Measurements from ENCODE around the gene NAGPA. TPM values are rescaled to one million over a fixed set of nuclear protein-coding genes. Genes with fewer than 3 reads are reported as not detected.

The NAGPA gene
- total and polyA plus RNA-seq, 2 of the 8 experiments (the other 6 are each of a cell fraction or from before 2014, with no cell fraction given), result 10.1 to 13.2 TPM

DNA sequence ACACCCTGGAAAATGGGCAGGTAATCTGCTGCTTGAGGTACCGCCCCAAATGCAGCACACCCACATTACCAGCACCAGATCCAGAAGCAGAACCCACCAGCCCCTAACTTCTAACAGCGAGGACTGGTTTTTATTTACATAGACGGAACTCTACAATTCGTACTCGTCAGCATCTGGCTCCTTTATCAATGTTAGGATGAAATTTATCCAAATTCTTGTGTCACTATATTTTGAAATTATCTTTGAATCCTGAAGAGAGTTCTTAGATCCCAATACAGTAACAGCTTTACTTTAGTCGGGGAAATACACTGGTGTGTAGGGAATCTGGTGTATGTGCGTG, 37.6 kb upstream of the NAGPA start:
- peaks cover 6% of the 10 kb centered on the region for H3K23me2 ChIP-seq (ENCODE audit: low read depth, low read length)
- H3K79me2 ChIP-seq (ENCODE audit: control insufficient read depth in 1 of 2, insufficient read depth in 2 of 2, low read length in 2 of 2), result peaks cover 7 to 22% of the 10 kb centered on the region in 2 experiments
- no peak for FAIRE-seq
- no peak overlapping the region; the same call in 1 of the 2 replicates for H4K8ac ChIP-seq (ENCODE audit: extremely low read depth, insufficient read depth, low read length)
- no peak overlapping the region for H2BK12ac ChIP-seq (ENCODE audit: low read depth, low read length)
- H2BK20ac ChIP-seq (ENCODE audit: low read length), result no peak overlapping the region
- no peaks in the 10 kb centered on the region for H3K9me3 ChIP-seq (ENCODE audit: insufficient read depth in 2 of 2, low read depth in 1 of 2, low read length in 1 of 2)
- H3K14ac ChIP-seq (ENCODE audit: insufficient read length), result no peak overlapping the region
- H3K56ac ChIP-seq (replicated peaks; ENCODE audit: insufficient read length, low read depth, low read length), result no peak overlapping the region
- DNase-seq (ENCODE audit: low read depth in 1 of 2, low spot score in 2 of 2), result no peak
- 0 out of 2 replicates have a peak overlapping the region, but pooled peaks have one; percentile 1 for H2AFZ ChIP-seq (ENCODE audit: low read length)
- no peak overlapping the region for H3K9ac ChIP-seq (replicated peaks in 1 of 4; ENCODE audit: extremely low read depth in 1 of 4, low read depth in 3 of 4, low read length in 3 of 4)
- POLR2A ChIA-PET (ENCODE audit: partially characterized antibody), result interaction anchor here (1.2 to 2.7 kb wide), 2 partner anchors 12 to 13 kb away, joined by 3 to 17 read pairs; no protein-coding TSS in a partner anchor
- H3K36me3 ChIP-seq (ENCODE audit: control insufficient read depth in 2 of 4, insufficient read depth in 4 of 4, low read length in 3 of 4), result peaks cover 0 to 18% (median 8%) of the 10 kb centered on the region in 4 experiments; a peak in 5 of 8 replicates
- H4K5ac ChIP-seq (ENCODE audit: insufficient read length, low read depth, low read length), result no peak overlapping the region
- H3K23ac ChIP-seq (ENCODE audit: insufficient read length), result no peak overlapping the region
- no peak overlapping the region for H2AK5ac ChIP-seq (ENCODE audit: low read depth, low read length)
- H3K27me3 ChIP-seq (replicated peaks in 1 of 4; ENCODE audit: control insufficient read depth in 3 of 4, extremely low read depth in 1 of 4, insufficient read depth in 3 of 4, low read length in 3 of 4), result 0 out of 7 replicates have a peak, but pooled peaks cover 0 to 3% (median 0%) of the 10 kb centered on the region in 4 experiments
- H2BK5ac ChIP-seq (ENCODE audit: low read depth, low read length), result no peak overlapping the region
- H2BK15ac ChIP-seq (ENCODE audit: low read length), result no peak overlapping the region
- H4K20me1 ChIP-seq (replicated peaks in 1 of 2; ENCODE audit: control insufficient read depth in 1 of 2, insufficient read depth in 2 of 2, low read length in 2 of 2), result peaks cover 0 to 1% of the 10 kb centered on the region in 2 experiments
- peak overlapping the region in 1 of 2 experiments; percentile 88; a peak in 1 of 4 replicates for H3K4me2 ChIP-seq (ENCODE audit: insufficient read depth in 1 of 2, low read depth in 2 of 2, low read length in 2 of 2)
- H2BK120ac ChIP-seq (replicated peaks; ENCODE audit: low read depth, low read length), result peak overlapping the region; percentile 61
- H3K27ac ChIP-seq (ENCODE audit: low read depth, low read length), result no peak overlapping the region
- H3K4ac ChIP-seq (replicated peaks; ENCODE audit: insufficient read length, low read depth, low read length), result no peak overlapping the region
- H4K91ac ChIP-seq (replicated peaks; ENCODE audit: insufficient read length, low read length), result no peak overlapping the region
- peak overlapping the region in 2 of 4 experiments; percentile 59 to 79; a peak in 3 of 8 replicates for H3K4me3 ChIP-seq (ENCODE audit: extremely low read depth in 1 of 4, insufficient read depth in 2 of 4, low read depth in 3 of 4, low read length in 4 of 4)
- WGBS, 2 experiments (ENCODE audit: extremely low coverage in 1 of 2, insufficient coverage in 1 of 2, insufficient read length in 1 of 2, insufficient replicate concordance in 2 of 2, low coverage in 1 of 2, low lambda C conversion rate in 2 of 2, missing lambda C conversion rate in 1 of 2), result 76% methylated on average over 7 of the region's 7 CpGs; no CpG with 5 or more reads in 1 of the 2 experiments
- no peak overlapping the region for H3K18ac ChIP-seq (ENCODE audit: extremely low read depth, low read length)
- H3K79me1 ChIP-seq (ENCODE audit: low read depth, low read length), result peaks cover 4% of the 10 kb centered on the region; the same call in 1 of the 2 replicates
- H3K4me1 ChIP-seq (replicated peaks in 1 of 4; ENCODE audit: control insufficient read depth in 3 of 4, insufficient read depth in 4 of 4, low read length in 3 of 4), result peaks cover 0 to 6% (median 5%) of the 10 kb centered on the region in 4 experiments; a peak in 5 of 7 replicates
- CTCF ChIA-PET (ENCODE audit: partially characterized antibody), result interaction anchor here (1.4 to 27.9 kb wide), 2 partner anchors 13 to 18 kb away, joined by 6 to 625 read pairs; partner anchors contain the start of gene C16orf89
- TF ChIP-seq FOSL1 (IDR thresholded peaks at IDR 0.05; ENCODE audit: insufficient read depth, low read depth, low read length) (no peak), CEBPB (IDR thresholded peaks at IDR 0.05; ENCODE audit: low read depth, low read length) (no peak), RXRA (IDR thresholded peaks at IDR 0.05; ENCODE audit: insufficient read depth, low read depth, low read length) (no peak), CBX5 (IDR thresholded peaks at IDR 0.05; ENCODE audit: low read depth, low read length) (no peak), MAFK (IDR thresholded peaks at IDR 0.05; ENCODE audit: low read depth, low read length) (no peak), CHD1 (IDR thresholded peaks at IDR 0.05; ENCODE audit: low read depth, low read length) (no peak), SRF (IDR thresholded peaks at IDR 0.05; ENCODE audit: low read depth, low read length) (no peak), SUZ12 (IDR thresholded peaks at IDR 0.05; ENCODE audit: low read length) (no peak), EZH2 (IDR thresholded peaks at IDR 0.05; ENCODE audit: low read depth, low read length, severe bottlenecking) (no peak), POLR2AphosphoS5 (IDR thresholded peaks at IDR 0.05; ENCODE audit: low read depth, low read length) (no peak), HDAC6 (IDR thresholded peaks at IDR 0.05; ENCODE audit: low read depth, low read length) (no peak), CBX8 (IDR thresholded peaks at IDR 0.05; ENCODE audit: borderline replicate concordance, low read depth, low read length) (no peak)
- TF ChIP-seq, protein P1, sequence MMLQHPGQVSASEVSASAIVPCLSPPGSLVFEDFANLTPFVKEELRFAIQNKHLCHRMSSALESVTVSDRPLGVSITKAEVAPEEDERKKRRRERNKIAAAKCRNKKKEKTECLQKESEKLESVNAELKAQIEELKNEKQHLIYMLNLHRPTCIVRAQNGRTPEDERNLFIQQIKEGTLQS (IDR thresholded peaks at IDR 0.05; ENCODE audit: insufficient read depth, low read depth, low read length), result no peak

All from H1 (cell line).